ENCODE data around the gene CFB. TPM values are rescaled to one million over a fixed set of nuclear protein-coding genes. Genes with fewer than 3 reads are reported as not detected.
A peak's percentile ranks its signal among the peaks of the same experiment; 100 is the strongest.

Gene CFB
- total RNA-seq, 2 donors from 2014 or later, result 35.8 to 83.3 TPM

DNA sequence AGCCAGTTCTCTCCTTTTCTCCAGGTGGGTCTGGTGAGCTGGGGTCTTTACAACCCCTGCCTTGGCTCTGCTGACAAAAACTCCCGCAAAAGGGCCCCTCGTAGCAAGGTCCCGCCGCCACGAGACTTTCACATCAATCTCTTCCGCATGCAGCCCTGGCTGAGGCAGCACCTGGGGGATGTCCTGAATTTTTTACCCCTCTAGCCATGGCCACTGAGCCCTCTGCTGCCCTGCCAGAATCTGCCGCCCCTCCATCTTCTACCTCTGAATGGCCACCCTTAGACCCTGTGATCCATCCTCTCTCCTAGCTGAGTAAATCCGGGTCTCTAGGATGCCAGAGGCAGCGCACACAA is 765 bp upstream of the CFB start:
- DNase-seq (ENCODE audit: low spot score), result no peak
- intact Hi-C loops (cut with DNase I), result no loop called here

DNA sequence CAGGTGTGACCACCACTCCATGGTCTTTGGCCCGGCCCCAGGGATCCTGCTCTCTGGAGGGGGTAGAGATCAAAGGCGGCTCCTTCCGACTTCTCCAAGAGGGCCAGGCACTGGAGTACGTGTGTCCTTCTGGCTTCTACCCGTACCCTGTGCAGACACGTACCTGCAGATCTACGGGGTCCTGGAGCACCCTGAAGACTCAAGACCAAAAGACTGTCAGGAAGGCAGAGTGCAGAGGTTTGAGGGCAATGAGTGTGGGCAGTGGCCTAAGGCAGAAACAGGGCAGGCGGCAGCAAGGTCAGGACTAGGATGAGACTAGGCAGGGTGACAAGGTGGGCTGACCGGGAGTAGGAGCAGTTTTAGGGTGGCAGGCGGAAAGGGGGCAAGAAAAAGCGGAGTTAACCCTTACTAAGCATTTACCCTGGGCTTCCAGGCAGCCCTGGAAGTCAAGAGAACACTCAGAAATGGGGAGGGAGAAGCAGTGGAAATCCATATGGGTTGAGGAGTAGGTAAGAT is 533 bp downstream of the CFB start:
- no peak for DNase-seq (ENCODE audit: low spot score)
- intact Hi-C loops (cut with DNase I), result no loop called here

- intact Hi-C loops (cut with DNase I), result no loop called here
- DNase-seq (ENCODE audit: low spot score), result no peak
Measured at GRCh38 chr6:31947070-31947675, 1.3 kb downstream of the CFB start.

GRCh38 chr6:31947864-31948263 is 2.0 kb downstream of the CFB start:
- DNase-seq (ENCODE audit: low spot score), result no peak
- intact Hi-C loops (cut with DNase I), result no loop called here

DNA sequence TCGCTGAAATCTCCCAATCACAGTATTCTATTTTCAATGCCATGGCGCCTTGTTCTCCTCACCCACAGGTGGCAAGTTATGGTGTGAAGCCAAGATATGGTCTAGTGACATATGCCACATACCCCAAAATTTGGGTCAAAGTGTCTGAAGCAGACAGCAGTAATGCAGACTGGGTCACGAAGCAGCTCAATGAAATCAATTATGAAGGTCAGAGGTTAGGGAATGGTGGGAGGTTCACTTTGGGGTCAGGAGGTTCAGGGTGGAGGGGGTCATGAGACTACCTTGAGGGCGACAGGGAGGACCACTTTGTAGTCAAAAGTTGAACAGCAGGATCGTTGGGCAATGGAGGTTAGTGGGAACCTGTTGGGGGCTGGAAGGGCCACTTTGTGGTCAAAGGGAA is 2.4 kb downstream of the CFB start:
- DNase-seq (ENCODE audit: low spot score), result no peak
- intact Hi-C loops (cut with DNase I), result no loop called here

DNA sequence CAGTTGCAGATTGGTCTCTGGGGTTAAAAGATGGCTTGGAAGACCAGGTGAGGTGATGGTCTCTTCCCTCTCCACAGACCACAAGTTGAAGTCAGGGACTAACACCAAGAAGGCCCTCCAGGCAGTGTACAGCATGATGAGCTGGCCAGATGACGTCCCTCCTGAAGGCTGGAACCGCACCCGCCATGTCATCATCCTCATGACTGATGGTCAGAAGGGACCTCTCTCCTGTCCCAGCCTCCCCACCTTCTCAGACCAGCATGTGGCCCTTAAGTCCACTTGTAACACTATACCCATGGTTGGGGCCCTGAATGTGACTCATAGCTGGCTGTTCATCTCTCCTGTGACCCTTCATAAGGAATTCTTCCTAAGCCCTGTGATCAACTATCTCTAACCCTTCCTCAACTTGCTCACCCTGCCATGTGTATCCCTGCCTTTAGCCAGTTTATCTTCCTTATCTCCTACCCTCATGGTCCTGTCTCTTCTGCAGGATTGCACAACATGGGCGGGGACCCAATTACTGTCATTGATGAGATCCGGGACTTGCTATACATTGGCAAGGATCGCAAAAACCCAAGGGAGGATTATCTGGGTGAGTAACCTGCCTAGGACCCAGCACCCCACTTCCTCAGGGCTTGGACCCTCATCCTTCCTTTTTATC is 3.0 kb downstream of the CFB start:
- intact Hi-C loops (cut with DNase I), result no loop called here
- no peak for DNase-seq (ENCODE audit: low spot score)

- intact Hi-C loops (cut with DNase I), result loop anchor here (5.0 kb wide), 2 partner anchors 48 to 273 kb away; partner anchors contain the start of gene ZBTB12 (in 2 of the 2)
- no peak for DNase-seq (ENCODE audit: low spot score)
Measured at GRCh38 chr6:31949926-31950548, 4.1 kb downstream of the CFB start.

DNA sequence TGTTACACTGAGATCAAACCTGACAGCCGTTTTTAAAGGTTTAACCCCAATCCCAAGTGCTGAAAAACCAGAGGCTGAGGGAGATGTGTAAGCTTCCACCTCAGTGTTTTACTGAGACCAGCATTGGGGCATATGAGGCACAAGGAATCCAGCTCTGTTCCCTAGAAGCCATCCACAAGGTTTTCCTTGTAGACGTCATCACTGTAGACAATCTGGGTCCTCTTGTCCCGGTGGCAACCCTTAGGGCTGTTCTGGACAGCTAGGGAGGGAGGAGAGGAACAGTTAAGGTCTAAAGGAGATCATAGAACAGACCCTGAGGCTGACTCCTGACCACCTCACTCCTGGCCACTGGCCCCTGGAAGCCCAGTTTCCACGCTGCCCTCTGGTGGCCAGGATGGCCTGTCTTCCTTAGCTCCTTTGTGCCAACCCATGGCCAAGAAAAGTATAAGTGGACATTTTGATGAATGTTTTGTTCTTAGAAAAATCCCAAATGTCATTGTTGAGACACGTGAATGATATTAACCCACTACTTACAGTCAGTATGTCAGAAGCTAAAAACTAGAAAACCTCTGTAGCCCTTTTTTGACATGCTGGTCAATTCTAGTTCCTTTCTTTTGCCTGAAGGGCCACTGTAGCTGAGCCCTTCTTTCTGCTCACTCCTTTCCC is 6.4 kb downstream of the CFB start:
- no peak for DNase-seq (ENCODE audit: low spot score)
- intact Hi-C loops (cut with DNase I), result loop anchor here (5.0 kb wide), 2 partner anchors 50 to 275 kb away; partner anchors contain the start of gene ZBTB12 (in 2 of the 2)

- DNase-seq (ENCODE audit: low spot score), result no peak
- intact Hi-C loops (cut with DNase I), result loop anchor here (5.0 kb wide), 2 partner anchors 51 to 276 kb away; partner anchors contain the start of gene ZBTB12 (in 2 of the 2)
Measured at GRCh38 chr6:31952890-31953289, 7.0 kb downstream of the CFB start.

DNA sequence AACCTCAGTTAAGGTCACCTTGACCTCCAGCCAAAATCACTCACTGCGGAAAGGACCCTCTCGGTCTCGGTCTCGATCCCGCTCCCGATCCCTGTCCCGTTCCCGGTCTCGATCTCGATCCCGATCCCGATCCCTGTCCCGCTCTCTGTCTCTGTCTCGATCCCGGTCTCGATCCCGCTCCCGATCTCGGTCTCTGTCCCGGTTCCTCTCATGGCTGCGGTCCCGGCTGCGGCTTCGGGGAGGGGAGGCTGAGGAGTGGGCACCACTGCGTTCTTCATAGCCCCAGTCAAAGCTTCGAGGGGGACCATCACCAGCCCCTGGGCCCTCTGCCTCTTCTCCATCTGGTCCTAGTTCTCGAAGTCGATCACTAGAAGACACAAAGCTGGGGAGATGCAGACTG is 8.6 kb downstream of the CFB start:
- intact Hi-C loops (cut with DNase I), result loop anchor here (5.0 kb wide), 2 partner anchors 52 to 277 kb away; partner anchors contain the start of gene ZBTB12 (in 2 of the 2)
- DNase-seq (ENCODE audit: low spot score), result no peak

GRCh38 chr6:31956796-31957195 is 10.9 kb downstream of the CFB start:
- no peak for DNase-seq (ENCODE audit: low spot score)
- intact Hi-C loops (cut with DNase I), result no loop called here

- intact Hi-C loops (cut with DNase I), result no loop called here
Measured at GRCh38 chr6:31958412-31958740, 12.5 kb downstream of the CFB start.

GRCh38 chr6:31958741-31959739 is 13.1 kb downstream of the CFB start, which contains the start of the genes NELFE and SKIC2:
Gene NELFE (minus strand): TSS chr6:31958971. CDS start chr6:31958446, 525 bp downstream.
Gene SKIC2 (plus strand): TSS chr6:31959175. CDS start chr6:31959193, 18 bp downstream.
- intact Hi-C loops (cut with DNase I), result no loop called here

More at GRCh38 chr6:31958412-31958740, 12.5 kb downstream of the CFB start:
- DNase-seq (ENCODE audit: low spot score), result no peak

DNA sequence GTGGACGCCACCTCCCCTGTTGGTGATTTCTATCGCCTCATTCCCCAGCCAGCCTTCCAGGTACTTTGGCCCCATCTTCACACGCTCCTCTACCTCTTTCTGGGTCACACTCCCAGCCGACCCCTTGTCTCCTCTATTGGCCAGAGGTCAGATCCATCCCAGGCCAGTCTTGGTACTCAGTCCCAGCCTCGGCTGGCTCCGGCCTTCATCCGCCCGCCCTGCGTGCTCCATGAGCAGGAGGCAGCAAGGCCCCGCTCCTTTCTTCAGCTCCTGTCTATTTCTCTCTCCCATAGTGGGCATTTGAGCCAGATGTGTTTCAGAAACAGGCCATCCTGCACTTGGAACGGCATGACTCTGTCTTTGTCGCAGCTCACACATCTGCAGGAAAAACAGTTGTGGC is 15.7 kb downstream of the CFB start:
- intact Hi-C loops (cut with DNase I), result no loop called here
- DNase-seq (ENCODE audit: low spot score), result no peak

More at GRCh38 chr6:31958741-31959739, 13.1 kb downstream of the CFB start, which contains the start of the genes NELFE and SKIC2:
- DNase-seq (ENCODE audit: low spot score), result peak; percentile 100

- intact Hi-C loops (cut with DNase I), result no loop called here
- no peak for DNase-seq (ENCODE audit: low spot score)
Measured at GRCh38 chr6:31963921-31964320, 18.0 kb downstream of the CFB start.

DNA sequence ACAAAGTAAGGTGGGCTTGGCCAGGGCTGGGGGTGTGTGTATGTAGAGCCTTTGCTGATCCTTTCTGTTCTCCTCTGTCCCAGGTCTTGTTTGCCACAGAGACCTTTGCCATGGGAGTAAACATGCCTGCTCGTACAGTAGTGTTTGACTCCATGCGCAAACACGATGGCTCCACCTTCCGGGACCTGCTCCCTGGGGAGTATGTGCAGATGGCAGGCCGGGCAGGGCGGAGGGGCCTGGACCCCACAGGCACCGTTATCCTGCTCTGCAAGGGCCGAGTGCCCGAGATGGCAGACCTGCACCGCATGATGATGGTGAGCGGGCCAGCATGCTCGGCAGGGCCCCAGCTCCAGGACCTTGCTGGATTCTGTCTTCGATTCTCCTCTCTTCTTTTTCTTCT is 19.8 kb downstream of the CFB start:
- no peak for DNase-seq (ENCODE audit: low spot score)
- intact Hi-C loops (cut with DNase I), result no loop called here

- DNase-seq (ENCODE audit: low spot score), result no peak
- intact Hi-C loops (cut with DNase I), result no loop called here
Measured at GRCh38 chr6:31966506-31966905, 20.6 kb downstream of the CFB start.

All from posterior vena cava (tissue), 2 donors.